GM21381 (cell line): ENCODE results near the gene OR4M1.
"Not testable (repeated sequence)": the region's sequence is repeated elsewhere in the genome, so short reads cannot be mapped to it uniquely, and the experiment has no call there.

Experiments used
- ATAC-seq: cut with Tn5 transposase; IDR thresholded peaks from one replicate; pipeline ENCODE4 v1.9.1; 2021; ENCODE audit warnings: mild to moderate bottlenecking, moderate library complexity; ENCODE audit not compliant: unreplicated experiment

OR4M1 gene

GRCh38 chr14:19773204-19773603 lies at the start of gene OR4M1:
TSS of gene OR4M1 (plus strand) at chr14:19773504. CDS start at chr14:19780323, 6,819 bp downstream.
- ATAC-seq: not testable (repeated sequence)

GRCh38 chr14:19729359-19729758 lies 43.9 kb upstream of the OR4M1 start:
- ATAC-seq: no peak

- ATAC-seq: no peak
Observed at GRCh38 chr14:19729763-19730162, 43.5 kb upstream of the OR4M1 start.

- not testable (repeated sequence) for ATAC-seq
Observed at GRCh38 chr14:19733893-19734292, 39.4 kb upstream of the OR4M1 start.

GRCh38 chr14:19743256-19743655 lies 30.0 kb upstream of the OR4M1 start, which contains the start of gene OR4Q3:
TSS of gene OR4Q3 (plus strand) at chr14:19743571.
- no peak for ATAC-seq

GRCh38 chr14:19752316-19752715 lies 21.0 kb upstream of the OR4M1 start:
- ATAC-seq: not testable (repeated sequence)

- no peak for ATAC-seq
Observed at GRCh38 chr14:19754172-19754571, 19.1 kb upstream of the OR4M1 start.

- not testable (repeated sequence) for ATAC-seq
Observed at GRCh38 chr14:19771491-19771890, 1.8 kb upstream of the OR4M1 start.

- no peak for ATAC-seq
Observed at GRCh38 chr14:19771895-19772430, 1.3 kb upstream of the OR4M1 start.

GRCh38 chr14:19772454-19772853 lies 850 bp upstream of the OR4M1 start:
- ATAC-seq: not testable (repeated sequence)

GRCh38 chr14:19775587-19775986 lies 2.3 kb downstream of the OR4M1 start:
- ATAC-seq: no peak

GRCh38 chr14:19785848-19786247 lies 12.5 kb downstream of the OR4M1 start:
- ATAC-seq: not testable (repeated sequence)

- ATAC-seq: not testable (repeated sequence)
Observed at GRCh38 chr14:19787318-19787717, 14.0 kb downstream of the OR4M1 start.

GRCh38 chr14:19788150-19788549 lies 14.8 kb downstream of the OR4M1 start:
- ATAC-seq: not testable (repeated sequence)

GRCh38 chr14:19796520-19797108 lies 23.3 kb downstream of the OR4M1 start:
- ATAC-seq: not testable (repeated sequence)

- no peak for ATAC-seq
Observed at GRCh38 chr14:19799880-19800279, 26.6 kb downstream of the OR4M1 start.

- no peak for ATAC-seq
Observed at GRCh38 chr14:19800282-19801117, 27.2 kb downstream of the OR4M1 start.

- ATAC-seq: no peak
Observed at GRCh38 chr14:19801118-19801464, 27.8 kb downstream of the OR4M1 start.

- not testable (repeated sequence) for ATAC-seq
Observed at GRCh38 chr14:19803470-19803869, 30.2 kb downstream of the OR4M1 start, which contains the start of gene OR4N2. TSS of gene OR4N2 (plus strand) at chr14:19803770. CDS start at chr14:19827449, 23,679 bp downstream.

- not testable (repeated sequence) for ATAC-seq
Observed at GRCh38 chr14:19813171-19813920, 40.0 kb downstream of the OR4M1 start.

GRCh38 chr14:19819879-19820278 lies 46.6 kb downstream of the OR4M1 start:
- ATAC-seq: not testable (repeated sequence)
